Hippocampal formation (tissue), 2 donors: Measurements from ENCODE around the gene MRPL20.
"Not testable (repeated sequence)": the region's sequence is repeated elsewhere in the genome, so short reads cannot be mapped to it uniquely, and the experiment has no call there.

Experiments
- DNase-seq, 2 donors: peaks; one replicate each; lab custom pipeline; 2025; lab: John Stamatoyannopoulos, UW

Gene MRPL20

GRCh38 chr1:1406821-1407635 is at the start of gene MRPL20:
Gene MRPL20, minus strand, starts transcription at chr1:1407293. Its CDS starts 76 bp downstream, at chr1:1407217.
- DNase-seq, result peak; percentile 81 to 89

GRCh38 chr1:1456683-1457255 is 49.7 kb upstream of the MRPL20 start:
- DNase-seq, result not testable (repeated sequence)

GRCh38 chr1:1455934-1456333 is 48.8 kb upstream of the MRPL20 start:
- DNase-seq, result not testable (repeated sequence)

GRCh38 chr1:1455366-1455884 is 48.3 kb upstream of the MRPL20 start:
- no peak for DNase-seq

- not testable (repeated sequence) for DNase-seq
Observed at GRCh38 chr1:1454286-1455056, 47.4 kb upstream of the MRPL20 start.

GRCh38 chr1:1452882-1453281 is 45.8 kb upstream of the MRPL20 start:
- DNase-seq, result no peak

GRCh38 chr1:1452365-1452739 is 45.3 kb upstream of the MRPL20 start:
- not testable (repeated sequence) for DNase-seq

GRCh38 chr1:1451696-1452364 is 44.7 kb upstream of the MRPL20 start:
- no peak for DNase-seq

GRCh38 chr1:1450616-1451015 is 43.5 kb upstream of the MRPL20 start:
- not testable (repeated sequence) for DNase-seq

- no peak for DNase-seq
Observed at GRCh38 chr1:1449099-1449739, 42.1 kb upstream of the MRPL20 start, which contains the start of gene ATAD3C. Gene ATAD3C, plus strand, starts transcription at chr1:1449689. Its CDS starts 995 bp downstream, at chr1:1450684.

GRCh38 chr1:1446631-1447030 is 39.5 kb upstream of the MRPL20 start:
- DNase-seq, result not testable (repeated sequence)

- DNase-seq, result no peak
Observed at GRCh38 chr1:1442069-1442770, 35.1 kb upstream of the MRPL20 start.

- no peak for DNase-seq
Observed at GRCh38 chr1:1441002-1441888, 34.2 kb upstream of the MRPL20 start.

GRCh38 chr1:1440262-1441001 is 33.3 kb upstream of the MRPL20 start:
- DNase-seq, result no peak

- no peak for DNase-seq
Observed at GRCh38 chr1:1439546-1440261, 32.6 kb upstream of the MRPL20 start.

- no peak for DNase-seq
Observed at GRCh38 chr1:1438531-1439381, 31.7 kb upstream of the MRPL20 start.

- no peak for DNase-seq
Observed at GRCh38 chr1:1437904-1438376, 30.8 kb upstream of the MRPL20 start.
